ENCODE results near the gene SVIL.
"Not testable (repeated sequence)": the region's sequence is repeated elsewhere in the genome, so short reads cannot be mapped to it uniquely, and the experiment has no call there.

SVIL gene

DNA sequence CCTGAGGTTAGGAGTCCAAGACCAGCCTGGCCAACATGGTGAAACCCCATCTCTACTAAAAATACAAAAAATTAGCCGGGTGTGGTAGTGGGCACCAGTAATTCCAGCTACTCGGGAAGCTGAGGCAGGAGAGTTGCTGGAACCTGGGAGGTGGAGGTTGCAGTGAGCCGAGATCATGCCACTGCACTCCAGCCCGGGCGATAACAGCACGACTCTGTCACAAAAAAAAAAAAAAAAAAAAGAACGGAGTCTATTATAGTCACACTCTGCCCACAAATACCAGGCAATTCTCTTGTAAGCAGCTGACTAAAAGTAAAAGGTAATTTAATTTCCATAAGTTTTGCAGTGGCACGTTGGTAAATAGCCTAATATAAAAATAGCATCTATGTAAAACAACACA is 98.1 kb downstream of the SVIL start:
- not testable (repeated sequence) for DNase-seq

GRCh38 chr10:29535778-29536453 is 98.9 kb downstream of the SVIL start:
- no peak for DNase-seq

GRCh38 chr10:29535012-29535777 is 99.6 kb downstream of the SVIL start:
- DNase-seq = no peak

GRCh38 chr10:29534590-29534989 is 100.2 kb downstream of the SVIL start:
- no peak for DNase-seq

DNA sequence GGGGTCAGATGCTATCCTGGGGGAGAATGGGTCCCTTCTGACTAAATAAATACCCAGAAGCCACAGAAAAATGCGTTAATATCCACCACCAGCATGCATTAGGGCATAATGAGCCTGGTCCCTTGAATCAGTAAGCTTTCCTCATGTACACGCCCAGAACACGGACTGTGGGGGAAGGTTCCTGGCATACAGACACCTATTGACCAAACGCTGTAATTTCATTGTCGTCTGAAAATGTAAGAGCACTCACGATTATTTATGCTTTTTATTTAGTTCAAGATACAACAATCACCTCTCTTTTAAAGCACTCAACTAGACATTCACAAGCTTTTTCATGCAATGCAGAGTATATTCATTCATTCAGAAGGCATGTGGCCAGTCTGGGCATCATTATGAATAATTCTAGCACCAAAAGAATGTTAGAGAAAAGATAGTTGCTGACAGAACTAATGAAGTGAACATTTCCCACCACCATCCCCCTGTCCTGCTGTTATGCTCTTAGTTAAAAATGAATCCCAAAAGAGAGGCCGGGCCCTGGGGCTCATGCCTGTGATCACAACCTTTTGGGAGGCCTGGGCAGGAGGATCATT is 101.0 kb downstream of the SVIL start:
- no peak for DNase-seq

- no peak for DNase-seq
Measured at GRCh38 chr10:29533046-29533445, 101.7 kb downstream of the SVIL start.

- no peak for DNase-seq
Measured at GRCh38 chr10:29532256-29532878, 102.4 kb downstream of the SVIL start.

DNA sequence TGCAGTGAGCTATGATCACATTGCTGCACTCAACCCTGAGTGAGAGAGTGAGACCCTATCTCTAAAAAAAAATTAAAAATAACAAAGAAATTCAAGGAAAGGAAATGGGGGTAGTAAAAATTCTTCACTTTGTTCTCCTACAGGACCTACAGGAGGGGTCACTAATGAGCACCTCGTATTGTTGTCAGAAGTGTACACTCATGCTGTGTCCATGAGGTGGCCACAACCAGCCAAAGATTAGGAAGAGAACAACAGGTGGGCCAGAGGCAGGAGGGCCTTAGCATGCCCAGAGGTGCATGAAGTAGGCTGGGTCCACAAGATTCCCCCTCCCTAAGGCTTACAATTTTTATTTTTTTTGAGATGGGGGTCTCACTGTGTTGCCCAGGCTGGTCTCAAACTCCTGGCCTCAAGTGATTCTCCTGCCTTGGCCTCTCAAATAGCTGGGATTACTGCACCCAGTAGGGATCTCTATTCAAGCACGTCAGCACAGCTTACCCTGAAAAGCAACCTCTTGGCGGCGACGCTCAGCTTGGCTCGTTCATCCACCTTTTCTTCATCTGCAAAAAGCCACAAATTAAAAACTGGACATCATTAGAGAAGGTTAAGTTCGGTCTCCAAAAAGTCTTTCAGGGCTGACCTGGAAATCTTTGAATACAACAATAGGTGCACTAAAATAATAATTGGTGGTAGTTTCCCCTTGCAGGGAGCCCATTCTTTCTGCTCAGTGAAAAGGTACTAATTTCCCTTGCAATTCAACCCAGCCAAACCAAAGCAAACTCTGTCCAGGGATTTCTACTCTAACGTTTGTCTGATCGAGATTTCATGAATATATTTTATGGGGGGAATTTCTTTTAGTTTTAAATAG is 104.4 kb downstream of the SVIL start:
- no peak for DNase-seq

GRCh38 chr10:29529146-29529545 is 105.6 kb downstream of the SVIL start:
- DNase-seq = no peak

DNA sequence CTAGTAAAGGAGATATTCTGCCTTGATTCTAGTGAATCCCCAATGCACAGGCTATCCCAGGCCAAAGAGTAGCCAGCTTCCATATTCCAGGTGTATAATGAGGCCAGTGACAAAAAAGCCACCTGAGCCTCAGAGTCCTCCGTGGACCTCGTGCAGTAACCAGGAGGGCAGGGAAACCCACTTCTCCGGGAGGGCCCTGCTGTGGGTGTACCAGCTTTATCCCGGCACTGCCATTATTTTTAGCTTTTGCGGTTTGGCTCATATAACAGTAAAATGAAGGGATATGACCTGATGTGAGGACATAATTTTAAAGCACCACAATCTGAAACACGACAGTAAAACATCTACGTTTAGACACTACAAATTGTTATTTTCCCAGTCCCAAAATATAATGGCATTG is 109.0 kb downstream of the SVIL start:
- no peak for DNase-seq

DNA sequence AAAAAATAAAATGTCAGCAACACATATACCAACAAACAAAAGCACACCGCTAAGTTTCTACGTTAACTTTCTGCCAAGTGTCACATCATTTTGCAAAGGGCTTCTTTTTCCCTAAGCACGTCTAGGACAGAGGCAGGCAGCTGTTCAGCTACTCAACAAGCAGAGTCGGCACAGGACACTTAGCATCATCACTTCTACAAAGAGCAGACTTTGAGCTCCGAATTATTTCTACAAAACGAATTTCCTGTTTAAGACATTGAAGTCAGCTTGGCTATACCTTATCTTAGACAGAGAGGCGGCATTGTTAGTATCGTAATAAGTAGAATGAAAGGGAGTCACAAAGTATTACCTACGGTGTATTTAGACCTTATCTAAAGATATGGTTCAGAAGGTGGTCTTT is 110.1 kb downstream of the SVIL start:
- DNase-seq = no peak

DNA sequence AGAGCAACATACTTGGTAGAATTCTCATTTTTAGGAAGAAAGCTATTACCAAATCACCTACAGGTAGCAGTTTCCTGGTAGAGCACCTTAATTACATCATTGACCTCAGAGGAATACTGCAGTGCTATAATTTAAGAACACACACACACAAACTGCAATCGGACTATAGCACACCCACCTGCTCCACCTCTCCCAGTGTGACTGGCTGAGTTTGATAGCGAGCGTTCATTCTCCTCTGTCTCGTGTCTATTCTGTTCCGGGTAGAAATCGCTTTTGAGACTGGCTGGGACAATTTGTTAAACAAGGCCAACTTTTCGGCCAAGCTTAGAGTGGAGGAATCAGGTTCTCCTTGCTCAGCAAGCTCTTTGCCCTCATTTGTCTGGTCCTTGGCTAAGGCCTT is 110.5 kb downstream of the SVIL start:
- DNase-seq = no peak

DNA sequence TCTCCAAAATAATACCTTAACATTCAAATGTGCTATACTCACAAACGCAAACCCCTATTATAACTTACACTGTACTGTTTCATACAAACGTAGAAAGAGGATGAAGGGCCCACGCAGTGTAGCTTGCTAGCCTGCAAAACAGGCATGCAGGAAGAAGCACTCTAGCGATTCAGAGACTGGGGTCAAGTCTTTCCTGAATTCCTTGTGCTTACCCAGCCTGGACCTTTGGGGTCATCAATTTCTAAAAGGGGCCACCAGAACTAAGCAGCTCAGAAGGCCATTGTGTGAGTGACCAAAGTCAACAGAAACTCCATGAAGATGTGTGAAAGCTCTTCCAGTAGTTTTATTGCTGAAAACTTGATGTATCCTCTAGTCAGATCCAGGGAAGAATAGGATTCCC is 111.9 kb downstream of the SVIL start:
- no peak for DNase-seq

DNA sequence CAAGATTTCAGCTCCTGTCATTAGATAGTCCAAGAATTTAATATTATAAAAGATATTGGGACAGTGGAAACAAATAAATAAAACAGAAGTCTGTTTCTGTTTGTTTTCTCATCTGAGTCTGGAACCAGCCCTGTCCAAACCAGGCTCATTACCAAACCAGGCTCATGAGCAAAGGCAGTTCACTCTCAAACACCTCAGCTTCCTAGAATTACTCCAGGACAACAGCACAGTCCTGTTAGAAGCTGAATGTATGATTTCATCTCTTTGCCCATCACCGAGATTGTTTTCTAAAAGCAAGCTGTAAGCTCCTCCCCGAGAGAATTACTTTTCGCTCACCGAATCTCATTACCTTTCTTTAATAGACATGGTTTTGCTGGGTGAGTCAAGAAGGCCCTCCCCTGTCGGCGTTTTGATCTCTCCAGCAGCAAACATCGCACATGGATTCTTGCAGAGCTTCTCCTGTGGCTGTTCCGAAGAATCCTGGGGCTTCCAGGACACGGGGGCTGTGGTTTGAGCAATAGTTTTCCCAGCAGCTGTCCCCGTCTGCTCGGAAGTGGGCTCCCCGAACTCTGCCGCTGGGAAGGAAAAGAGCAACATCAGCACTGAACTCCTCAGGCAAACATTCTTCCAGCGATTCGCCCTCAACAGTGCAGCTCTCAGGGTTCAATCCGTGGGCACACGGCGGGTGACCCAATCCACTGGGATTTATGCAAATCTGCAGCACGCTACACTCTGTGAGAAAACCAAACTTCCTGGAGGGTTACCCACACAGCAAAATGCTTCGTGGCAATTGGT is 112.5 kb downstream of the SVIL start:
- no peak for DNase-seq

GRCh38 chr10:29519659-29520058 is 115.1 kb downstream of the SVIL start:
- DNase-seq = no peak

GRCh38 chr10:29517352-29517923 is 117.3 kb downstream of the SVIL start:
- no peak for DNase-seq

- DNase-seq = not testable (repeated sequence)
Measured at GRCh38 chr10:29516309-29516932, 118.3 kb downstream of the SVIL start.

DNA sequence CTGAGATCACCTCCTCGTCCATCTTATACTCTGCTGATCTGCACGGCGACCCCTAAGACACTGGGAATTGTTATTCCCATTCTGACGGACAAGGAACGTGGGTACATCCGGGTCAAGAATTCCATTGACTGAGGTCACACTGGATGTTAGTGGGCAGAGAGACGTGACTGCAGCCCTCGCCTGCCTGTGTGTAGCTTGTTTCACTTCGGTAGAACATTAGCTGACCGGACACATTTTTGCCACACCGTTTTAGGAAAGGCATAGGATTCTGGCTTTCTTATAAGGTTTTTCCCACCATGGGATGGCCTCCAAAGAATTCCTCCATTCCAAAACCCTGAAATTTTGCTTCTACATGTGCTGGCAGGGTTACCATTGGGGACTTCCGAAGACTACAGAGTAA is 118.9 kb downstream of the SVIL start:
- DNase-seq = not testable (repeated sequence)

GRCh38 chr10:29515104-29515503 is 119.7 kb downstream of the SVIL start:
- not testable (repeated sequence) for DNase-seq

GRCh38 chr10:29514306-29514705 is 120.5 kb downstream of the SVIL start:
- no peak for DNase-seq

- DNase-seq = no peak
Measured at GRCh38 chr10:29512425-29512974, 122.3 kb downstream of the SVIL start.
